Gastroesophageal sphincter (tissue), 4 donors: ENCODE data around the gene SIPA1L3. TPM values are rescaled to one million over a fixed set of nuclear protein-coding genes. Genes with fewer than 3 reads are reported as not detected.

ENCODE experiments used
- ATAC-seq: fragments of 150-250 bp; one replicate; pipeline ENCODE4 v1.9.1; 2016; ENCODE audit warnings: mild to moderate bottlenecking, moderate library complexity
- H3K27ac ChIP-seq, 4 donors: fragments of 200-600 bp; sonication (generic) in 3 of 4; 1 replicate in 3 of 4; 2 replicates in 1 of 4; pipeline ENCODE4 v1.5.1; 2016 to 2019
- H3K27me3 ChIP-seq: fragments of 200-600 bp; sonication (generic); one replicate; pipeline ENCODE4 v1.5.1; 2019
- H3K36me3 ChIP-seq, 2 donors: fragments of 200-600 bp; sonication (generic); one replicate each; pipeline ENCODE4 v1.5.1; 2019; ENCODE audit warnings: control low read depth in 1 of 2
- H3K4me1 ChIP-seq, 3 donors: fragments of 200-600 bp; sonication (generic); 1 replicate in 2 of 3; 2 replicates in 1 of 3; pipeline ENCODE4 v1.5.1; 2016 to 2019; ENCODE audit warnings: control low read depth in 2 of 3
- H3K4me3 ChIP-seq, 2 donors: fragments of 200-600 bp; sonication (generic); one replicate each; pipeline ENCODE4 v1.5.1; 2019; ENCODE audit warnings: mild to moderate bottlenecking in 1 of 2, moderate library complexity in 1 of 2
- H3K9me3 ChIP-seq, 3 donors: fragments of 200-600 bp; sonication (generic); one replicate each; pipeline ENCODE4 v1.5.1; 2017 to 2019; ENCODE audit warnings: control low read depth in 2 of 3
- CTCF ChIP-seq, 4 experiments: fragments of 200-600 bp in 2 of 4; fragments of 450-650 bp in 2 of 4; sonication (generic) in 1 of 4; IDR thresholded peaks; one replicate each; pipeline ENCODE4 v1.5.1; 2017 to 2019; ENCODE audit warnings: antibody characterized with exemption in 4 of 4, mild to moderate bottlenecking in 2 of 4, moderate library complexity in 2 of 4
- EP300 ChIP-seq: sonication (generic); formaldehyde crosslinking; IDR thresholded peaks from one replicate; pipeline ENCODE4 v1.6.1; 2017; ENCODE audit warnings: antibody characterized with exemption, mild to moderate bottlenecking
- POLR2A ChIP-seq, 2 donors: fragments of 450-650 bp; IDR thresholded peaks; one replicate each; pipeline ENCODE4 v1.6.1; 2017; ENCODE audit warnings: antibody characterized with exemption in 2 of 2, mild to moderate bottlenecking in 2 of 2, moderate library complexity in 1 of 2
- POLR2AphosphoS5 ChIP-seq: sonication (generic); formaldehyde crosslinking; IDR thresholded peaks from one replicate; pipeline ENCODE4 v1.6.1; 2017; ENCODE audit warnings: antibody characterized with exemption
- WGBS, 2 donors: methylation state at CpG; one replicate each; pipeline ENCODE4 v1.1.5; 2018; ENCODE audit warnings: low coverage in 1 of 2; 5-methylcytosine and 5-hydroxymethylcytosine counted together
- total RNA-seq, 4 donors: library from RNA; depleted of rRNA; stranded (reverse); fragments of >200 nt; gene quantifications; one replicate each; pipeline ENCODE4 v1.1.0, GENCODE V29; 2016

SIPA1L3 gene
- total RNA-seq, 4 donors from 2014 or later, result 5.9 to 20.2 (median 11.8) TPM

DNA sequence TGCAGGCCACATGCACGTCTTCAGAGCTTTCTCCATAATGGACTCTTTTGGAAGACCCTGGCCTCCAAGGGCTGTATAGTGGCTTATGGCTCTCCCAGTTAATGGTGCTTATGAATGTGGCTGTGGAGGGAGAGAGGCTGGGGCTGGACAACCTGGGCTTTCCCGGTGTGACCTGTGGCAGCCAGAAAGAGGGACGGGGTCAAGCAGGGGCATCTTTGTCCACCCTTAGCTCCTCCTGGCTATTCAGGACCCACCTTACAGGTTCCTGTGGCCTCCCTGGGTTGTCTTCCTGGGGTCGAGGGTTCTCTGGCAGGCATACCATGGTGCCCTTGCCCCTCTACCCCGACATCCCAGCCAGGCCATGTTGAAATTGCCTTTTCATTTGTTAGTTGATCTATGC lies 75.6 kb downstream of the SIPA1L3 start:
- 93 to 100% methylated on average over 1 to 2 of the region's 5 CpGs for WGBS, 2 donors
- H3K27ac ChIP-seq, result no peak overlapping the region

GRCh38 chr19:37983153-37983552 lies 76.1 kb downstream of the SIPA1L3 start:
- ATAC-seq, result no peak
- WGBS, 2 donors, result 81% methylated on average over 8 to 9 of the region's 10 CpGs
- H3K4me1 ChIP-seq, result peaks cover 0 to 12% (median 0%) of the 10 kb centered on the region in 3 donors
- no peaks in the 10 kb centered on the region for H3K27me3 ChIP-seq
- H3K36me3 ChIP-seq, result no peaks in the 10 kb centered on the region
- no peak overlapping the region for H3K27ac ChIP-seq
- H3K4me3 ChIP-seq, result no peak overlapping the region
- H3K9me3 ChIP-seq, result no peaks in the 10 kb centered on the region
- TF ChIP-seq POLR2A (IDR thresholded peaks at IDR 0.05) (no peak), EP300 (no peak), POLR2AphosphoS5 (no peak), CTCF (IDR thresholded peaks at IDR 0.05) (no peak)

More for the DNA sequence above, 75.6 kb downstream of the SIPA1L3 start:
- no peaks in the 10 kb centered on the region for H3K9me3 ChIP-seq
- no peak for ATAC-seq
- no peaks in the 10 kb centered on the region for H3K27me3 ChIP-seq
- TF ChIP-seq CTCF (IDR thresholded peaks at IDR 0.05) (no peak), POLR2AphosphoS5 (no peak), EP300 (no peak), POLR2A (IDR thresholded peaks at IDR 0.05) (no peak)
- H3K36me3 ChIP-seq, result no peaks in the 10 kb centered on the region
- H3K4me1 ChIP-seq, result peaks cover 0 to 12% (median 0%) of the 10 kb centered on the region in 3 donors
- H3K4me3 ChIP-seq, result no peak overlapping the region

DNA sequence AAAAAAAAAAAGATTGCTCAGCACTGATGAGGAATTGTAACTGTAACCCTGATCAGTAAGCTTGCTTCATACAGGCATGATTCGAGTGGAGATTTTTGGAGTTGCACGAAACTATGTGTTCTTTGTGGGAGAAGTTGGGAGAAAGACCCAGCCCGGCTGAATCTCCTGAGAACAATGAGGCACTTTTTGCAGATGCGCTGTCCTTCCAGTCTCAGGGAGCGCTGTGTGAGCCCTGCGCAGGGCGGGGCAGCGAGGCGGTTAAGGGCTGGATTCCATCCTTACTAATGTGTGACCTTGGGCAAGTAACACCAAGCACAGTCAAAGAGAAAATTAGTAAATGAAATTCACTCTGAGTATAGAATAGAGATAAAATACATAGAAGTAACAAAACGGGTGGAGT lies 76.9 kb downstream of the SIPA1L3 start:
- no peak overlapping the region for H3K27ac ChIP-seq
- no peak for ATAC-seq
- 43 to 91% methylated on average over 2 to 5 of the region's 10 CpGs for WGBS, 2 donors

GRCh38 chr19:37986048-37986750 lies 79.2 kb downstream of the SIPA1L3 start:
- H3K4me3 ChIP-seq, result no peak overlapping the region
- no peaks in the 10 kb centered on the region for H3K9me3 ChIP-seq
- 44 to 60% methylated on average over 5 to 6 of the region's 10 CpGs for WGBS, 2 donors
- ATAC-seq, result no peak
- H3K36me3 ChIP-seq, result no peaks in the 10 kb centered on the region
- H3K4me1 ChIP-seq, result no peaks in the 10 kb centered on the region
- H3K27me3 ChIP-seq, result no peaks in the 10 kb centered on the region
- H3K27ac ChIP-seq, result no peak overlapping the region
- no peak for TF ChIP-seq POLR2A (IDR thresholded peaks at IDR 0.05)
- no peak for TF ChIP-seq EP300
- TF ChIP-seq CTCF (IDR thresholded peaks at IDR 0.05), result no peak
- no peak for TF ChIP-seq POLR2AphosphoS5

More for the DNA sequence above, 76.9 kb downstream of the SIPA1L3 start:
- H3K4me1 ChIP-seq, result peaks cover 0 to 12% (median 0%) of the 10 kb centered on the region in 3 donors
- TF ChIP-seq CTCF (IDR thresholded peaks at IDR 0.05), result no peak
- TF ChIP-seq POLR2AphosphoS5, result no peak
- TF ChIP-seq EP300, result no peak
- TF ChIP-seq POLR2A (IDR thresholded peaks at IDR 0.05), result no peak
- H3K9me3 ChIP-seq, result no peaks in the 10 kb centered on the region
- H3K36me3 ChIP-seq, result no peaks in the 10 kb centered on the region
- no peak overlapping the region for H3K4me3 ChIP-seq
- no peaks in the 10 kb centered on the region for H3K27me3 ChIP-seq
